Activated CD8-positive, alpha-beta T cell treated with anti-CD3 and anti-CD28 coated beads for 36 hours (primary cell): ENCODE results near the gene COL9A1. TPM values are rescaled to one million over a fixed set of nuclear protein-coding genes. Genes with fewer than 3 reads are reported as not detected.

Experiments
- ATAC-seq: fragments of 200-7000 bp; cut with Tn5 transposase; one replicate; pipeline ENCODE4 v1.10.0; 2021; ENCODE audit warnings: mild to moderate bottlenecking, moderate library complexity
- CTCF ChIA-PET: fragments of 350-600 bp; sonication (Branson Sonifier 250); formaldehyde crosslinking; loops from one replicate; lab custom pipeline; 2021; ENCODE audit warnings: antibody characterized with exemption; lab: Charles Lee
- POLR2A ChIA-PET: fragments of 350-600 bp; sonication (Branson Sonifier 250); formaldehyde crosslinking; loops from one replicate; lab custom pipeline; 2021; ENCODE audit warnings: antibody characterized with exemption; lab: Charles Lee
- DNase-seq: peaks from one replicate; pipeline ENCODE4 v3.0.0-alpha.2; 2020
- H3K27ac Mint-ChIP-seq: one replicate; pipeline ENCODE4 v1.8.0; 2021; ENCODE audit warnings: mild to moderate bottlenecking, mixed read lengths
- H3K27me3 Mint-ChIP-seq: one replicate; pipeline ENCODE4 v1.8.0; 2021; ENCODE audit warnings: mixed read lengths
- H3K36me3 Mint-ChIP-seq: one replicate; pipeline ENCODE4 v1.8.0; 2021; ENCODE audit warnings: low read depth, mixed read lengths
- H3K4me1 Mint-ChIP-seq: one replicate; pipeline ENCODE4 v1.8.0; 2021; ENCODE audit warnings: low read depth, mixed read lengths
- H3K4me3 Mint-ChIP-seq: one replicate; pipeline ENCODE4 v1.8.0; 2021; ENCODE audit warnings: mild to moderate bottlenecking, moderate library complexity, mixed read lengths
- H3K9me3 Mint-ChIP-seq: one replicate; pipeline ENCODE4 v1.8.0; 2021; ENCODE audit warnings: mixed read lengths
- intact Hi-C: fragments of 100-400 bp; cut with micrococcal nuclease; formaldehyde crosslinking; loops from one replicate; pipeline ENCODE4 v1.10.0; 2022
- total RNA-seq, 2 experiments: library from RNA; stranded (reverse); gene quantifications; one replicate each; pipeline ENCODE4 v1.2.3, GENCODE V29; 2021
- TF ChIP-seq, protein P1 (sequence below): fragments of 200-600 bp; IDR thresholded peaks from one replicate; pipeline ENCODE4 v1.8.0; 2022; ENCODE audit warnings: antibody characterized with exemption, mild to moderate bottlenecking

Gene COL9A1
- total RNA-seq, 2 experiments from 2014 or later, result not detected

DNA sequence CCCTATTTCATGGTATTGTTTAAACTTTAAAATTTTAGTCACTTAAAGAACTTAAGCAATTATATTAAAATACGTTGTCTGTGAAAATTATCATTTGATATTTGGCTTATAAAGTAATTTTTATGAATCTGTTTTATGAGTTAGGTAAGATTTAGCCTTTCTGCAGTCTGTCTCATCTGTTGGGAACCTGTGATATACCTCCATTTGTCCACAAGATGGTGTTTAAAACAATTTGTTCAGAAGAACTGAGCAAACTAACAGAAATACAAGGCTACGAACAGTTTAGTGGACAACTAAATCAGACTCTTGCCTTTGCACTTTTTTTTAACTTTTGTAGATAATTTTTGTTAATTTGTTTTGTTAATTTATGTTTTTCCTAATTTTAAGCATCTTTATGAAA, 92.4 kb downstream of the COL9A1 start:
- ChIA-PET POLR2A (no interaction called here), CTCF (interaction anchor here (3.1 kb wide), 1 partner anchor 10 kb away, joined by 28 read pairs; no protein-coding TSS in a partner anchor)
- ATAC-seq (no peak), DNase-seq (no peak)
- H3K27me3 Mint-ChIP-seq, result peaks cover 9% of the 10 kb centered on the region
- no peaks in the 10 kb centered on the region for H3K4me1 Mint-ChIP-seq
- no peak overlapping the region for H3K4me3 Mint-ChIP-seq
- H3K27ac Mint-ChIP-seq, result no peak overlapping the region
- H3K9me3 Mint-ChIP-seq, result no peaks in the 10 kb centered on the region
- no peaks in the 10 kb centered on the region for H3K36me3 Mint-ChIP-seq
- intact Hi-C loops, result no loop called here
- TF ChIP-seq, protein P1, sequence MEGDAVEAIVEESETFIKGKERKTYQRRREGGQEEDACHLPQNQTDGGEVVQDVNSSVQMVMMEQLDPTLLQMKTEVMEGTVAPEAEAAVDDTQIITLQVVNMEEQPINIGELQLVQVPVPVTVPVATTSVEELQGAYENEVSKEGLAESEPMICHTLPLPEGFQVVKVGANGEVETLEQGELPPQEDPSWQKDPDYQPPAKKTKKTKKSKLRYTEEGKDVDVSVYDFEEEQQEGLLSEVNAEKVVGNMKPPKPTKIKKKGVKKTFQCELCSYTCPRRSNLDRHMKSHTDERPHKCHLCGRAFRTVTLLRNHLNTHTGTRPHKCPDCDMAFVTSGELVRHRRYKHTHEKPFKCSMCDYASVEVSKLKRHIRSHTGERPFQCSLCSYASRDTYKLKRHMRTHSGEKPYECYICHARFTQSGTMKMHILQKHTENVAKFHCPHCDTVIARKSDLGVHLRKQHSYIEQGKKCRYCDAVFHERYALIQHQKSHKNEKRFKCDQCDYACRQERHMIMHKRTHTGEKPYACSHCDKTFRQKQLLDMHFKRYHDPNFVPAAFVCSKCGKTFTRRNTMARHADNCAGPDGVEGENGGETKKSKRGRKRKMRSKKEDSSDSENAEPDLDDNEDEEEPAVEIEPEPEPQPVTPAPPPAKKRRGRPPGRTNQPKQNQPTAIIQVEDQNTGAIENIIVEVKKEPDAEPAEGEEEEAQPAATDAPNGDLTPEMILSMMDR, result no peak

DNA sequence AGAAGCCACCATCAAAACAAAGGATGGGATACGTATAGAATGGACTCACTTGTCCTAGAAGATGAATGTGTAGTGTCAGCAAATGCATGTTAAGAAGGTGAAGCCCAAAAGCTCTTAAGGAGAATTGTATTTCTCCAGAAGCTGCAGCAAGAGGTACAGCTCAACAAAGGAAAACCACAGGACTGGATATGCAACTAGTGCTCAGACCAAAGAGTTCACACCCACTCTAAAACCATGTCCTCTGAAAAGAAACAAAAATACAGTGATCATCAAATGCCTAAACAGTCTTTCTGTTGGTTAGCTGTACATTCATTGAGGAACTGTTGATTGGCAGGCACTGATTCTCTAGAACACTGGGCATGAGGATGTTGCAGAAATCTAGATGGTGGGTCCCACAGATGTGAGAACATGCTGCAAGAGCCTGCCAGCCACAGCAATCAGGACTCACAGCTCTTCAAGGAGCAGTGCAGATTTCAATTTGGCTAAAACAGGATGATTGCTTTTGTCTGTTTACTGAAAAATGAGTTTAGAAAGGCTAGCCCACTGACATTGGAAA, 94.6 kb downstream of the COL9A1 start:
- DNase-seq (no peak), ATAC-seq (no peak)
- POLR2A ChIA-PET, result no interaction called here
- TF ChIP-seq, protein P1, result no peak
- Mint-ChIP-seq H3K4me3 (no peak overlapping the region), H3K36me3 (no peaks in the 10 kb centered on the region), H3K27ac (no peak overlapping the region), H3K27me3 (peaks cover 7% of the 10 kb centered on the region), H3K9me3 (no peaks in the 10 kb centered on the region), H3K4me1 (no peaks in the 10 kb centered on the region)
- intact Hi-C loops, result no loop called here
- CTCF ChIA-PET, result interaction anchor here (0.7 to 2.6 kb wide), 2 partner anchors 12 to 21 kb away, joined by 3 to 13 read pairs; no protein-coding TSS in a partner anchor

DNA sequence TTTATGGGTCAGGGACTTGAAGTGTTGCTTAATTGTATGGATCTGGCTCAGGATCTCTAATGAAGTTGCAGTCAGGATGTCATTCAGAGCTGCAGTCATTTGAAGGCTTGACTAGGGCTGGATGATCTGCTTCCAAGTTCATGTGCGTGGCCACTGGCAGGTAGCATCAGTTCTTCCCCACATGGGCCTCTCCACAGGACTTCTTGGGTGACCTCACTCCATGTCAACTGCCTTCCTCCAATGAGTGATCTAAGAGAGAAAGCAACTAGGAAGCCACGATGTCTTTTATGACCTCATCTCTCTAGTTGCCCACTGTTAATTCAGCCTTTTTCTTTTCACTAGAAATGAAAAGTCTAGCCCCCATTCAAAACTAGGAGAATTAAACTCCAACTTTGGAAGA, 104.1 kb downstream of the COL9A1 start:
- Mint-ChIP-seq H3K9me3 (no peaks in the 10 kb centered on the region), H3K4me3 (no peak overlapping the region), H3K36me3 (no peaks in the 10 kb centered on the region), H3K27me3 (peaks cover 6% of the 10 kb centered on the region), H3K27ac (no peak overlapping the region), H3K4me1 (no peaks in the 10 kb centered on the region)
- CTCF ChIA-PET, result no interaction called here
- ATAC-seq, result no peak
- intact Hi-C loops, result no loop called here
- no peak for DNase-seq
- TF ChIP-seq, protein P1, result no peak
- POLR2A ChIA-PET, result no interaction called here

DNA sequence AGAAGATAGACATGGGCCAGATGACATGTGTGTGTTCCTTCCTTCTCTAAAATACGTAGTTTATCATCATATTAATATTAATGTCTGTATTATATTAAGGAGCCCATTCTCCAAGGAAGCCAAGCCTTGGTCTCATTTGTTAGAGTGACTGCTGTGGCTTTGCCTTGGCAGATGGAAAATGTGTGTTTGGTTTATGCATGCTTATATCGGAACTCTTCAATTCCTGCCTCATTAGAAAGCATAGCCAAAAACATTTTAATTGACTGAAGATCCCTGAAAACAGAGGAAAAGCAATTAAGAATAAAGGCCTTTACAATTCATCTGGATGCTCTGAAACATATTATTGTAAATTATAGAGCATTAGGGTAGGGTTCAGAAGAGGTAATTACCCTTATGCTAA, 106.4 kb downstream of the COL9A1 start:
- POLR2A ChIA-PET, result no interaction called here
- Mint-ChIP-seq H3K4me1 (no peaks in the 10 kb centered on the region), H3K9me3 (no peaks in the 10 kb centered on the region), H3K36me3 (no peaks in the 10 kb centered on the region), H3K27ac (no peak overlapping the region), H3K4me3 (no peak overlapping the region), H3K27me3 (peaks cover 3% of the 10 kb centered on the region)
- TF ChIP-seq, protein P1, result no peak
- CTCF ChIA-PET, result no interaction called here
- DNase-seq (no peak), ATAC-seq (no peak)
- intact Hi-C loops, result no loop called here

DNA sequence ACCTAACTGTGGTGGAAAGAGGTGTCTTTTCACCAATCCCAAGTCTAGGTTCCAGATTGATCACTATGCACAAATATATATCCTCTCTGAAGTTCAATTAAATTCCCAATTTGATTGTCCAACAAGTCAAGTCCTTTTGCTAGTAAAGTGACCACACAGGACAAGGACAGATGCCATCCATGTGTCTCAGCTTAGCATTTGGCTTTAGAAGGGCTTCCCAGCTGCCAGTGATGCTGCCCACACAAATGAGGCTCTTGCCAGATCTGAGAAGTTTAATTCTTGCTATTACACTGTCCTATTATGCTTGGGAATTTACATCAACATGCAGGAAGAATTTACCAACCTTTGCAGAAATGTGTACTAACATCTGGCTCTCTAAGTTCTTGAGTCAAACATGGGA, 108.5 kb downstream of the COL9A1 start:
- ChIA-PET CTCF (no interaction called here), POLR2A (no interaction called here)
- H3K4me1 Mint-ChIP-seq, result no peaks in the 10 kb centered on the region
- no peak overlapping the region for H3K27ac Mint-ChIP-seq
- no peaks in the 10 kb centered on the region for H3K27me3 Mint-ChIP-seq
- H3K4me3 Mint-ChIP-seq, result no peak overlapping the region
- no peak for DNase-seq
- intact Hi-C loops, result no loop called here
- ATAC-seq, result no peak
- H3K36me3 Mint-ChIP-seq, result no peaks in the 10 kb centered on the region
- no peaks in the 10 kb centered on the region for H3K9me3 Mint-ChIP-seq
- TF ChIP-seq, protein P1, result no peak
